IMR-90 (cell line): Measurements from ENCODE around the gene RETREG1.

Experiments used
- CTCF ChIP-seq: conservative IDR thresholded peaks from 2 replicates; pipeline ENCODE4 v1.5.1; 2012; ENCODE audit warnings: mild to moderate bottlenecking, low read depth, low read length, improper control_type of control experiment
- NFE2L2 ChIP-seq: fragments of 150-350 bp; IDR thresholded peaks from 2 replicates; pipeline ENCODE4 v1.6.1; 2016; ENCODE audit warnings: low read depth, mild to moderate bottlenecking, low read length
- POLR2A ChIP-seq: IDR thresholded peaks from 2 replicates; pipeline ENCODE4 v1.6.1; 2012; ENCODE audit warnings: mild to moderate bottlenecking, low read depth, low read length

GRCh38 chr5:16539169-16539666 is 77.6 kb downstream of the RETREG1 start:
- TF ChIP-seq CTCF (no peak), NFE2L2 (no peak), POLR2A (no peak)
